GM19035 (cell line): ENCODE data around the gene SERHL2.
A peak's percentile ranks its signal among the peaks of the same experiment; 100 is the strongest.
"Not testable (repeated sequence)": the region's sequence is repeated elsewhere in the genome, so short reads cannot be mapped to it uniquely, and the experiment has no call there.

Experiments used
- ATAC-seq: cut with Tn5 transposase; IDR thresholded peaks from one replicate; pipeline ENCODE4 v1.9.1; 2021; ENCODE audit not compliant: unreplicated experiment

SERHL2 gene

GRCh38 chr22:42535082-42535731 is 18.5 kb upstream of the SERHL2 start:
- not testable (repeated sequence) for ATAC-seq

- ATAC-seq, result no peak
These were observed 17.6 kb upstream of the SERHL2 start for GRCh38 chr22:42536166-42536565.

- not testable (repeated sequence) for ATAC-seq
These were observed 17.1 kb upstream of the SERHL2 start for GRCh38 chr22:42536634-42537033.

DNA sequence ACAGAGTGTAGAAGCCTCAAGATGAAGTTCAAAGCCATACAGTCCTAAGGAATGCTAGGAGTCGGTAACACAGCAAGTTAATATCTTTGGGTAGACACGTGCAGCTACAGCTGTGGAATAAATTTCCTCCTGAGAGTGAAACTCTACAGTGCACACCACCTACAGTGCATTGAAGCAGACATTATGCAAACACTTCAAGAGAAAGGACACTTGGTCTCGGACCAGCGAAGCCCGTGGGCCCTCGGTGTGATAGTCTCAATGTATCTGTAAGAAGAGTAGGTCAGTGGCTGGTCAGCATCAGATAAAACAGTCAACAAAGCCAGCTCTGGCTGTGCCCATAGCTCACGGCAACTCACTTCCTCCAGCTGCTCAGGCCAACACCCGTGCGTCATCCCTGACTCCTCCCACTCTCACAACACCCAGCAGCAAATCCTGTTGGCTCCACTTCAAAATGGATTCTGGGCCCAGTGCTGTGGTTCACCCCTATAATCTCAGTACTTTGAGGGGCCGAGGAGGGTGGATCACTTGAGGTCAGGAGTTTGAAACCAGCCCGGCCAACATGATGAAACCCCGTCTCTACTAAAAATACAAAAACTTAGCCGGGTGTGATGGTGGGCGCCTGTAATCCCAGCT is 16.4 kb upstream of the SERHL2 start:
- peak; percentile 47 for ATAC-seq

DNA sequence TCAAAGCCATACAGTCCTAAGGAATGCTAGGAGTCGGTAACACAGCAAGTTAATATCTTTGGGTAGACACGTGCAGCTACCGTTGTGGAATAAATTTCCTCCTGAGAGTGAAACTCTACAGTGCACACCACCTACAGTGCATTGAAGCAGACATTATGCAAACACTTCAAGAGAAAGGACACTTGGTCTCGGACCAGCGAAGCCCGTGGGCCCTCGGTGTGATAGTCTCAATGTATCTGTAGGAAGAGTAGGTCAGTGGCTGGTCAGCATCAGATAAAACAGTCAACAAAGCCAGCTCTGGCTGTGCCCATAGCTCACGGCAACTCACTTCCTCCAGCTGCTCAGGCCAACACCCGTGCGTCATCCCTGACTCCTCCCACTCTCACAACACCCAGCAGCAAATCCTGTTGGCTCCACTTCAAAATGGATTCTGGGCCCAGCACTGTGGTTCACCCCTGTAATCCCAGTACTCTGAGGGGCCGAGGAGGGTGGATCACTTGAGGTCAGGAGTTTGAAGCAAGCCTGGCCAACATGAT is 14.5 kb upstream of the SERHL2 start:
- ATAC-seq, result not testable (repeated sequence)

- ATAC-seq, result no peak
These were observed 9.1 kb upstream of the SERHL2 start for GRCh38 chr22:42544686-42545085.

DNA sequence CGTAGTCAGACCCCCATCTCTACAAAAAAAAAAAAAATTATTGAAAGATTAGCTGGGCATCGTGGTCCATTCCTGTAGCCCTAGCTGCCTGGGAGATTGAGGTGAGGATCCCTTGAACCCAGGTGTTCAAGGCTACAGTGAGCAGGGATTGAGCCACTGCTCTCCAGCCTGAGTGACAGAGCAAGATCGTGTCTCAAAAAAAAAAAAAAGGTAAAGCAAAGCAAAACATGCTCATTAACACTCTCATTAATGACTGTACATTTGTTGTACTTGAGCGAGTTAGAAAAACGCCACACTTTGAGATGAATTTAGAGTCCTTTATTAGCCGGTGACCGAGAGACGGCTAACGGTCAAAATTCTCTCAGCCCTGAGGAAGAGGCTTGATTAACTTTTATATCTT is 6.2 kb upstream of the SERHL2 start:
- ATAC-seq, result no peak

GRCh38 chr22:42548126-42548525 is 5.6 kb upstream of the SERHL2 start:
- not testable (repeated sequence) for ATAC-seq

- no peak for ATAC-seq
These were observed 5.0 kb upstream of the SERHL2 start for GRCh38 chr22:42548597-42549330.

DNA sequence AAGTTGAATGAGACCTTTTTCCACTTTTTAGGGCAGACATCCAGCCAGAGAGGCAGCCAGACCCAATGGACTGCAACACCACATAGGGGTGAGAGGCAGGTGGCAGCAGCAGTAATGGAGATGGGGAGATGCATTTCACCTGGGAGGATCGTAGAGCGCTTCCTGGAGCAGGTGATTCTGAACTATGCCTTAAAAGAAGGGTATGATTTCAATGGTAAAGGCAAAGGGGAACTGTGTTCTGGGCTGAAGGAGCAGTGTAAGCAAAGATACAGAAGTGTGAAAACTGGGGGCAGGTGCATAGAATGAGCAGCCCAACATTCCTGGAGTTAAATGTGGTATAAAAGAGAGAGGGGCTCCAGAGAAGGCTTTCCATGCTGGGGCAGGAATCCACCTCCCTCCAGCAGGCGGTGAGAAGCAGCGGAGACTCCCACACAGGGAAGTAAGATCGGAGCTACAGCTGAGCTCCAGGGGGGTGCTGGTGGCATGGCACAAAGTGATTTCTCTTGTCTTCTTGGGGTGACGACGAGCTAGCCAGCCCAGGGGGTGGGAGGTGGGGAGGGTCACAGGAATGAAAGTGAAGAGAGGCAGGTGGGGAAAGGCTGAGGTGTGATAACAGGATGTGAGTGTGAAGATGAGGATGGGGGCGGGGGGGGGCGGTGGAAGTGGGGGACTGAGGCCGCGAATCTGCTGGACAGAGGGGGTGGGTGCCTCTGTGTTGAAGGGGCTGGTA is 4.3 kb upstream of the SERHL2 start:
- ATAC-seq, result no peak

GRCh38 chr22:42552294-42552647 is 1.5 kb upstream of the SERHL2 start:
- ATAC-seq, result not testable (repeated sequence)

GRCh38 chr22:42560381-42560780 is 6.6 kb downstream of the SERHL2 start:
- ATAC-seq, result no peak

- ATAC-seq, result no peak
These were observed 7.0 kb downstream of the SERHL2 start for GRCh38 chr22:42560781-42561180.

DNA sequence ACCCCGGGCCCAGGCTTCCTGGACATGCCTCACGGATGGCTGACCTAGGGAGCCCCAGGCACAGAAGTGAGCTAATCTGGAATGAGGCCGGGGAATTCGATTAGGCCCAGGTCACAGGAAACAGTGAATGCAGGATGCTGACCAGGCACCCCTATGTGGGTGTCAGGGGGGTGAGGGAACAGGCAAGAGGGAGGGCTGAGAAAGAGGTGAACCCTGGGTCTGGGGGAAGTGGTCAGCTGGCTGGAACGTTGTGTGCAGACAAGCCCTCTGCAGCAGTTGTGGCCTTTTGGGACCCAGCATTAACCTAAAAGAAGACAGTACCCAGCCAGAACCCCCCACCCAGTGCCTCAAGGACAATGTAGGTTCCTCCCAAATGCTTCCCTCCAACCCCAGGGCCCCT is 8.1 kb downstream of the SERHL2 start:
- ATAC-seq, result no peak

DNA sequence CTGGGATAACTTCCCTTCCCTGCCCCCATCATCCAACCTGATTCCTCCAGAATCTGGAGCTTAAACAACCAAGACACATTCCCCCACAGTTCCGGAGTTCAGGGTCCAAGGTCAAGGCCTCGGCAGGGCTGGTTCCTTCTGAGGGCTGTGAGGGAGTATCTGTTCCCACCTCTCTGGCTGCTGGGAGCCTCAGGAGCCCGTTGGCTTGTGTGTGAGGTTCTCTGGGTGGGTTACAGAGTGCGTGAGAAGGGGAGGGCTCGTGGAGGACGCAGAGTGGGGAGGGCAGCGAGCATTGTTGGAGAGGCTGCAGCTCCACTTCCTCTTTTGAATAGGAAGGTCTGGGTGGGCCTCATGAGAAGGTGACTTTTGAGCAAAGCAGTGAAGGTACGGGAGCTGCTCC is 8.5 kb downstream of the SERHL2 start:
- no peak for ATAC-seq

DNA sequence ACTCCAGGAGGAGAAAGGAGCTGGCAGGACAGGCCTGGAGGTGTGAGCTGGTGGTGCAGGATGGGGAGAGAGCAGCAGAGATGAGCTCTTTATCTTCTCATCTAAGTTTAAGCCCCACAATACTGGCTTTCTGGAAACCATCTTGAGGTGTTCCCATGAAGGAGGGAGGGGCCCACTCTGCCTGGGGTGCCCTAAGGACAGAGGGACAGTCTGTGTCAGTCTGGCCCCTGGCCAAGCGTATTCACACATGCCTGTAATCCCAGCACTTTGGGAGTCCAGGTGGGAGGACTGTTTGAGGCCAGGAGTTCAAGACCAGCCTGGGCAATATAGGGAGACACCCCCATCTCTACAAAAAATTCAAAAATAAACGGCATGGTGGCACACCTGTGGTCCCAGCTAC is 8.9 kb downstream of the SERHL2 start:
- no peak for ATAC-seq

- not testable (repeated sequence) for ATAC-seq
These were observed 10.2 kb downstream of the SERHL2 start for GRCh38 chr22:42563943-42564342.

DNA sequence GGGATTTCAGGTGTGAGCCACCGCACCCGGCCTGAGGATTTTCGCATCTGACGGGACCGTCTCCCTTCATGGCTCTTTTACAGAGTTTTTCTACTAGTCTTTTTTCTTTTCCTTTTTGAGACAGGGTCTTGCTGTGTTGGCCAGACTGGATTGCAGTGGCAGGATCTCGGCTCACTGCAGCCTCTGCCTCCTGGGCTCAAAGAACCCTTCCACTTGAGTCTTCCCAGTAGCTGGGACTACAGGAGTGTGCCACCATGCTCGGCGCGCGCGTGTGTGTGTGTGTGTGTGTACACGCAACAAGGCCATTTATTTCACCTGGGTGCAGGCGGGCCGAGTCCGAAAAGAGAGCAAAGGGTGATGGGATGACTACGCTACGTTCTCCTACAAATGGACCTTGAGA is 10.9 kb downstream of the SERHL2 start:
- ATAC-seq, result no peak

DNA sequence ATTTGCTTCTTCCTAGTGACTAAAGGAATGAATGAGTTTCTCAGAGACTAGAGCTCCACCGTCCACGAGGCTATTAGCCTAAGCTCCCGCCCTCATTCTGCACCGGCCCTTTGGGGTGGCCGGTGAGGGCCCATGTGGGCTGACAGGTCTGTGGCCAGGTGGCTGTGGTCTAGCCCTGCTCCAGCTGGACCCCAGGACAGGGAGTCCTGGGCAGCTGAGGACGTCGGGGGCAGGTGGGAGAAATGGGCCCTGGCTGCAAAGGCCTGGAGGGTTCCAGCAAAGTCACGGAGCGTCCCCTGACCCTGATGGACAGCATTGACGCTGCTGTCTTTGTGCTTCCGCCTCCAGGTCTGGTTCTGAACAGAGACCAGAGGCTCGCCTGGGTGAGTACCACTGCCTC is 12.2 kb downstream of the SERHL2 start:
- ATAC-seq, result no peak

DNA sequence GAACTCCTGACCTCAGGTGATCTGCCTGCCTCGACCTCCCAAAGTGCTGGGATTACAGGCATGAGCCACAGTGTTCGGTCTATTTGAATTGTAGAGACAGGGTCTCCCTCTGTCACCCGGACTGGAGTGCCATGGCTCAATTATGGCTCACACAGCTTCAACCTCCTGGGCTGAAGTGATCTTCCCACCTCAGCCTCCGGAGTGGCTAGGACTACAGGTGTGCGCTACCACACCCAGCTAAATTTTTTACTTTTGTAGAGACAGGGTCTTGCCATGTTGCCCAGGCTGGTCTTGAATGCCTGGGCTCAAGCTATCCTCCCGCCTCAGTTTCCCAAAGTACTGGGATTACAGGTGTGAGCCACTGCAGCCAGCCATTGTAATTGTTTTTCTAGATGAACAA is 14.2 kb downstream of the SERHL2 start:
- ATAC-seq, result not testable (repeated sequence)

DNA sequence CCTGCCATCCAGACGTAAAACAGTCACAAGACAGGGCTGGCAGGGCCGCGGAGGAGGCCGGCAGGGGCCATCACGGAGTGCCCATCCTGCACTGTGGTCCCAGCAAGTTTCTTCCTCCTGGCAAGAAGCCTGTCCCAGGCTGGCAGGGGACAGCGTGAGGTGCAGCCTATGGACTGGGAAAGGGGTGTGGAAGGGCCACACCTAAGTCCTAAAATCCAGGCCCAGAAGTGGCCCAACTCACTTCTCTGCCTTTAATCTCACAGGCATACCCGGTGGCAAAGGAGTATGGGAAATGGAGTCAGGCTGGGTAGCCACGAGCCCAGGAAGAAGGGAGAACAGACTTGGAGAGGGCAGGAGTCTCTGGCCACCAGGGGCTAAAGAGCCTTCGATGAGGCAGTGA is 16.8 kb downstream of the SERHL2 start:
- ATAC-seq, result not testable (repeated sequence)
